Measurements from ENCODE around the gene DESI2. TPM values are rescaled to one million over a fixed set of nuclear protein-coding genes. Genes with fewer than 3 reads are reported as not detected.

The DESI2 gene
- total and polyA plus RNA-seq, 2 donors from 2014 or later, result 11.9 to 23.5 TPM

DNA sequence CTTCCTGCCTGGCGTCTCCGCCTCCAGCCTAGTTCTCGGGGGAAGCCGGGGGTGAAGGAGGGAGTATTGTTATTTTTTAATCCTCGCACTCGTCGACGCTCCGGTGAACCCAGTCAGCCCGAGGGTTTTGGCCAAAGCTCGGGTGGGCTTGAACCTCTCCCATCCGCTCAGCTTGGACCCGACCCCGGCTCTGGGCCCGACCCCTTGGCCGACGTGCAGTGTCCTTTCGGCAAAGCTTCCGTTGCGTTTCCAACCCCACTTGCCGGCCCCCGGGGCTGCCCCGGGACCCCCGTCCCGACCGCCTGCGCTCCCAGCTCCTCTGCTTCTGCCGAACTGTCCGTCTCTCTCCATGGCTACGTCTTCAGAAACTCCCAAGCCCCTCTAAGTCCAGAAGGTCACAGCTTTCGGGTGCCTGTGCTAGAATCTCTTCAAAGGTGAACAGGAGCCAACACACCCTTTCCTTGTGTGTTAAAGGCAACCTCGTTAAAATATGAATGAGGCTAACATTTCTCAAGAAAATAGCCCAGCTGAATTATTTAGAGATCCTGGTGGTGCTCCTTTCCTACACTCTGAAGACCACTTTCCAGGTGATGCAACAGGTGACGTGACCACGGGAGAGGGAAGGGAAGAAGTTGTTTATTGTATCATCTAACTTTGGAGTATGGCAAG lies 647 bp downstream of the DESI2 start:
- intact Hi-C loops (cut with DNase I), result no loop called here
- peak in 3 of 5 donors; percentile 43 to 84 (median 50) for DNase-seq
- H3K9ac ChIP-seq (ENCODE audit: low read length in 3 of 3), result peak overlapping the region; percentile 66 to 91 (median 91)
- H3K4me3 ChIP-seq (ENCODE audit: low read length in 3 of 3), result peak overlapping the region; percentile 83 to 90 (median 88)
- no peaks in the 10 kb centered on the region for H3K9me3 ChIP-seq (ENCODE audit: control insufficient read depth in 2 of 3, insufficient read depth in 1 of 3, low read length in 3 of 3)
- TF ChIP-seq, protein P1, sequence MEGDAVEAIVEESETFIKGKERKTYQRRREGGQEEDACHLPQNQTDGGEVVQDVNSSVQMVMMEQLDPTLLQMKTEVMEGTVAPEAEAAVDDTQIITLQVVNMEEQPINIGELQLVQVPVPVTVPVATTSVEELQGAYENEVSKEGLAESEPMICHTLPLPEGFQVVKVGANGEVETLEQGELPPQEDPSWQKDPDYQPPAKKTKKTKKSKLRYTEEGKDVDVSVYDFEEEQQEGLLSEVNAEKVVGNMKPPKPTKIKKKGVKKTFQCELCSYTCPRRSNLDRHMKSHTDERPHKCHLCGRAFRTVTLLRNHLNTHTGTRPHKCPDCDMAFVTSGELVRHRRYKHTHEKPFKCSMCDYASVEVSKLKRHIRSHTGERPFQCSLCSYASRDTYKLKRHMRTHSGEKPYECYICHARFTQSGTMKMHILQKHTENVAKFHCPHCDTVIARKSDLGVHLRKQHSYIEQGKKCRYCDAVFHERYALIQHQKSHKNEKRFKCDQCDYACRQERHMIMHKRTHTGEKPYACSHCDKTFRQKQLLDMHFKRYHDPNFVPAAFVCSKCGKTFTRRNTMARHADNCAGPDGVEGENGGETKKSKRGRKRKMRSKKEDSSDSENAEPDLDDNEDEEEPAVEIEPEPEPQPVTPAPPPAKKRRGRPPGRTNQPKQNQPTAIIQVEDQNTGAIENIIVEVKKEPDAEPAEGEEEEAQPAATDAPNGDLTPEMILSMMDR (IDR thresholded peaks at IDR 0.05; ENCODE audit: borderline replicate concordance, extremely low read depth, insufficient read depth), result no peak
- no peak for FAIRE-seq
- peaks cover 0 to 4% (median 0%) of the 10 kb centered on the region in 3 donors for H3K36me3 ChIP-seq (ENCODE audit: control insufficient read depth in 2 of 3, insufficient read depth in 3 of 3, low read length in 3 of 3)
- H3K27me3 ChIP-seq (ENCODE audit: control insufficient read depth, insufficient read depth, low read length), result no peaks in the 10 kb centered on the region
- H3K27ac ChIP-seq (ENCODE audit: low read depth in 2 of 2, low read length in 2 of 2), result peak overlapping the region; percentile 79 to 86
- H3K4me1 ChIP-seq (ENCODE audit: control insufficient read depth in 2 of 3, insufficient read depth in 2 of 3, low read depth in 1 of 3, low read length in 3 of 3), result peaks cover 0 to 13% (median 9%) of the 10 kb centered on the region in 3 donors

DNA sequence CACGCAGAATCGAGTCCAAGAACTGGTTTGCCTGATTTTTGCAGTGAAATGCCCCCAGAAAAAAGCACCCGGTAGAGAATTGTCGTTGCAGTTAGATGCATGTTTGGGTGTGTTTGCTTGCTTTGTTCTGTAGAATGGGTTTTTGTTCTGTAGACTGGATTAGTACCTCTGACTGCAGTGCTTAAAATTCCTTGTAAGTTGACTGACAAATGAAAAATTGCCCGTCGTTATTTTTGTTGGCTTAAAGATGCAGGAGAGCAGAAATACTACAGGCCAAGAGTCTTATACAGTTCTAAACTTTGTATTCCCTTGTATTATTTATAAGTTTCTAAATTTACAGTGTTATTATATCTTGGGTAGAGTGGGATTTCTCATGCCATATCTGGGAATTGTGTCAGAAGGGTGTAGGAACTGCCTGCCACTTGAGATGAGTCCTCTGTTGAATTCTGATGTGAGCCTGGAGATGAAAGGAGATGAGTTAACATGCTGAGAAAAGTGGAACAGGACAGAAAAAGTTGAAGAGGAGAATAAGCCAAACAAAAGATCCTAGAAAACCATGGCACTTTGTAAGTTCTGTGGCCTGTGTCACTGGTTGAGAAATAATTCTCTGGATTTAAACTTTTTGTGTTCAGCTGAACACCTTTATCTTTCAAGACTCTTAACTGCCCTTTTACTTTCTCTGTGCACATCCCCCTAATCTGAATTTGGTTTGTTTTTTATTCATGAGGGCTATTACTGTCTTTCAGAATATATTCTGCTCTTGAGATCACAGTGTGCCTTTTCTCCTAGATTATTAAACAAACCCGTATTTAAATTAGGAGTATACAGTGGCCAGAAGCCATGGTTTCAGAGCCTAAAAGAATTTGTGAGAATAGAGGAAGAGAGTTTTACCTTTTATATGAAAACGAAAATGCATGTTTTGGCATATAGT lies 1.4 kb downstream of the DESI2 start:
- H3K9me3 ChIP-seq (ENCODE audit: control insufficient read depth in 2 of 3, insufficient read depth in 1 of 3, low read length in 3 of 3), result no peaks in the 10 kb centered on the region
- H3K9ac ChIP-seq (ENCODE audit: low read length in 3 of 3), result peak overlapping the region; percentile 66 to 91 (median 91)
- peaks cover 0 to 13% (median 9%) of the 10 kb centered on the region in 3 donors for H3K4me1 ChIP-seq (ENCODE audit: control insufficient read depth in 2 of 3, insufficient read depth in 2 of 3, low read depth in 1 of 3, low read length in 3 of 3)
- TF ChIP-seq, protein P1 (IDR thresholded peaks at IDR 0.05; ENCODE audit: borderline replicate concordance, extremely low read depth, insufficient read depth), result no peak
- H3K27me3 ChIP-seq (ENCODE audit: control insufficient read depth, insufficient read depth, low read length), result no peaks in the 10 kb centered on the region
- FAIRE-seq (no peak), DNase-seq (peak in 2 of 5 donors; percentile 12 to 47)
- peak overlapping the region in 1 of 2 donors; percentile 86 for H3K27ac ChIP-seq (ENCODE audit: low read depth in 2 of 2, low read length in 2 of 2)
- intact Hi-C loops (cut with DNase I), result no loop called here
- peak overlapping the region; percentile 83 to 90 (median 88) for H3K4me3 ChIP-seq (ENCODE audit: low read length in 3 of 3)
- H3K36me3 ChIP-seq (ENCODE audit: control insufficient read depth in 2 of 3, insufficient read depth in 3 of 3, low read length in 3 of 3), result peaks cover 0 to 4% (median 0%) of the 10 kb centered on the region in 3 donors

DNA sequence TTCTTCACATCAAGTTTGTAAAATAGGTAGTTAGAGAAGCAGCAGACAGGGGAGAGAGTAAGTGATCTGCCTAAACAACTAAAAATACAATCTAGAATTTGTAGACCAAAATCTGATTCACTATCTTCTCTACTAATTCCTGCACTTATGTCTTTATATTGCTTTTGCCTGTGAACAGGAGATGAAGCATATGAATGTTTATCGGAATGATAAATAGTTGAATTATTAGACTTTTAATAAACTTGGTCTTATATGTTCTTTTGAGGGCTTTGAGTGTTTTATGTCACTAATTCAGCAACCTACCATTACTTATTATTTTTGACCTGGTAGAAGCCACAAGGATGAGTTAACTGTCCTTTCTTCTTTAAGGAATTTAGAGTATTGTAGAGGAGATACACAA lies 2.3 kb downstream of the DESI2 start:
- TF ChIP-seq, protein P1 (IDR thresholded peaks at IDR 0.05; ENCODE audit: borderline replicate concordance, extremely low read depth, insufficient read depth), result no peak
- H3K4me1 ChIP-seq (ENCODE audit: control insufficient read depth in 2 of 3, insufficient read depth in 2 of 3, low read depth in 1 of 3, low read length in 3 of 3), result peaks cover 0 to 13% (median 9%) of the 10 kb centered on the region in 3 donors
- H3K9ac ChIP-seq (ENCODE audit: low read length in 3 of 3), result no peak overlapping the region
- H3K9me3 ChIP-seq (ENCODE audit: control insufficient read depth in 2 of 3, insufficient read depth in 1 of 3, low read length in 3 of 3), result no peaks in the 10 kb centered on the region
- no peak overlapping the region for H3K27ac ChIP-seq (ENCODE audit: low read depth in 2 of 2, low read length in 2 of 2)
- H3K36me3 ChIP-seq (ENCODE audit: control insufficient read depth in 2 of 3, insufficient read depth in 3 of 3, low read length in 3 of 3), result peaks cover 0 to 4% (median 0%) of the 10 kb centered on the region in 3 donors
- no peak for FAIRE-seq
- no peak for DNase-seq
- intact Hi-C loops (cut with DNase I), result no loop called here
- H3K4me3 ChIP-seq (ENCODE audit: low read length in 3 of 3), result peak overlapping the region in 1 of 3 donors; percentile 90
- no peaks in the 10 kb centered on the region for H3K27me3 ChIP-seq (ENCODE audit: control insufficient read depth, insufficient read depth, low read length)
